Activated naive CD4-positive, alpha-beta T cell treated with anti-CD3 and anti-CD28 coated beads, Interleukin-2, amount 10 ng/mL, durations not matched to agents 7 days and 5 days (primary cell): ENCODE measurements around the gene PLXNA4.

Source experiments
- CTCF ChIA-PET: fragments of 350-600 bp; sonication (Branson Sonifier 250); formaldehyde crosslinking; loops from one replicate; lab custom pipeline; 2021; ENCODE audit warnings: antibody characterized with exemption; lab: Charles Lee
- DNase-seq: peaks from one replicate; pipeline ENCODE4 v3.0.0-alpha.2; 2020
- H3K27ac Mint-ChIP-seq: one replicate; pipeline ENCODE4 v1.8.0; 2021; ENCODE audit warnings: mild to moderate bottlenecking, moderate library complexity, mixed read lengths
- H3K27me3 Mint-ChIP-seq: one replicate; pipeline ENCODE4 v1.8.0; 2021; ENCODE audit warnings: mild to moderate bottlenecking, mixed read lengths
- H3K36me3 Mint-ChIP-seq: one replicate; pipeline ENCODE4 v1.8.0; 2021; ENCODE audit warnings: mixed read lengths
- H3K4me1 Mint-ChIP-seq: one replicate; pipeline ENCODE4 v1.8.0; 2021; ENCODE audit warnings: mixed read lengths
- H3K4me3 Mint-ChIP-seq: one replicate; pipeline ENCODE4 v1.8.0; 2021; ENCODE audit warnings: mild to moderate bottlenecking, moderate library complexity, mixed read lengths
- H3K9me3 Mint-ChIP-seq: one replicate; pipeline ENCODE4 v1.8.0; 2021; ENCODE audit warnings: mixed read lengths

PLXNA4 gene

GRCh38 chr7:132113536-132114371, 462.5 kb downstream of the PLXNA4 start:
- no peak overlapping the region for H3K27ac Mint-ChIP-seq
- no peaks in the 10 kb centered on the region for H3K4me1 Mint-ChIP-seq
- peaks cover 17% of the 10 kb centered on the region for H3K27me3 Mint-ChIP-seq
- no peak overlapping the region for H3K4me3 Mint-ChIP-seq
- no peaks in the 10 kb centered on the region for H3K9me3 Mint-ChIP-seq
- no peaks in the 10 kb centered on the region for H3K36me3 Mint-ChIP-seq
- CTCF ChIA-PET, result no interaction called here
- no peak for DNase-seq

- Mint-ChIP-seq H3K27ac (no peak overlapping the region), H3K27me3 (peaks cover 14% of the 10 kb centered on the region), H3K9me3 (no peaks in the 10 kb centered on the region), H3K4me1 (no peaks in the 10 kb centered on the region), H3K4me3 (no peak overlapping the region), H3K36me3 (no peaks in the 10 kb centered on the region)
- no peak for DNase-seq
- CTCF ChIA-PET, result interaction anchor here (1.7 kb wide), 1 partner anchor 468 kb away, joined by 6 read pairs; no protein-coding TSS in a partner anchor
Observed at GRCh38 chr7:132112657-132113056, 463.6 kb downstream of the PLXNA4 start.

- no peaks in the 10 kb centered on the region for H3K4me1 Mint-ChIP-seq
- no peaks in the 10 kb centered on the region for H3K9me3 Mint-ChIP-seq
- H3K4me3 Mint-ChIP-seq, result no peak overlapping the region
- CTCF ChIA-PET, result interaction anchor here (1.7 kb wide), 1 partner anchor 469 kb away, joined by 6 read pairs; no protein-coding TSS in a partner anchor
- DNase-seq, result no peak
- H3K27me3 Mint-ChIP-seq, result peaks cover 8% of the 10 kb centered on the region
- no peaks in the 10 kb centered on the region for H3K36me3 Mint-ChIP-seq
- H3K27ac Mint-ChIP-seq, result no peak overlapping the region
Observed at GRCh38 chr7:132112106-132112505, 464.2 kb downstream of the PLXNA4 start.

- CTCF ChIA-PET, result no interaction called here
- Mint-ChIP-seq H3K27me3 (peaks cover 15% of the 10 kb centered on the region), H3K9me3 (no peaks in the 10 kb centered on the region), H3K4me3 (no peak overlapping the region), H3K4me1 (no peaks in the 10 kb centered on the region), H3K27ac (no peak overlapping the region), H3K36me3 (no peaks in the 10 kb centered on the region)
- no peak for DNase-seq
Observed at GRCh38 chr7:132110692-132111091, 465.6 kb downstream of the PLXNA4 start.

- Mint-ChIP-seq H3K36me3 (no peaks in the 10 kb centered on the region), H3K4me3 (no peak overlapping the region), H3K27ac (no peak overlapping the region), H3K27me3 (peaks cover 15% of the 10 kb centered on the region), H3K4me1 (no peaks in the 10 kb centered on the region), H3K9me3 (no peaks in the 10 kb centered on the region)
- CTCF ChIA-PET, result no interaction called here
- DNase-seq, result no peak
Observed at GRCh38 chr7:132109769-132110168, 466.5 kb downstream of the PLXNA4 start.

- H3K4me3 Mint-ChIP-seq, result no peak overlapping the region
- no peak overlapping the region for H3K27ac Mint-ChIP-seq
- no peak for DNase-seq
- no peaks in the 10 kb centered on the region for H3K36me3 Mint-ChIP-seq
- H3K9me3 Mint-ChIP-seq, result no peaks in the 10 kb centered on the region
- CTCF ChIA-PET, result no interaction called here
- H3K4me1 Mint-ChIP-seq, result no peaks in the 10 kb centered on the region
- H3K27me3 Mint-ChIP-seq, result peaks cover 15% of the 10 kb centered on the region
Observed at GRCh38 chr7:132108563-132108962, 467.7 kb downstream of the PLXNA4 start.

- no peaks in the 10 kb centered on the region for H3K9me3 Mint-ChIP-seq
- peak; percentile 14 for DNase-seq
- no peak overlapping the region for H3K4me3 Mint-ChIP-seq
- no peaks in the 10 kb centered on the region for H3K36me3 Mint-ChIP-seq
- CTCF ChIA-PET, result no interaction called here
- H3K4me1 Mint-ChIP-seq, result no peaks in the 10 kb centered on the region
- peaks cover 15% of the 10 kb centered on the region for H3K27me3 Mint-ChIP-seq
- no peak overlapping the region for H3K27ac Mint-ChIP-seq
Observed at GRCh38 chr7:132106491-132106890, 469.8 kb downstream of the PLXNA4 start.

- no peaks in the 10 kb centered on the region for H3K4me1 Mint-ChIP-seq
- no peak overlapping the region for H3K27ac Mint-ChIP-seq
- no peaks in the 10 kb centered on the region for H3K9me3 Mint-ChIP-seq
- CTCF ChIA-PET, result no interaction called here
- no peak overlapping the region for H3K4me3 Mint-ChIP-seq
- H3K27me3 Mint-ChIP-seq, result peaks cover 15% of the 10 kb centered on the region
- H3K36me3 Mint-ChIP-seq, result no peaks in the 10 kb centered on the region
- no peak for DNase-seq
Observed at GRCh38 chr7:132105096-132105495, 471.2 kb downstream of the PLXNA4 start.

- no peak for DNase-seq
- CTCF ChIA-PET, result interaction anchor here (1.3 kb wide), 1 partner anchor 477 kb away, joined by 3 read pairs; no protein-coding TSS in a partner anchor
- H3K4me3 Mint-ChIP-seq, result no peak overlapping the region
- H3K9me3 Mint-ChIP-seq, result no peaks in the 10 kb centered on the region
- peaks cover 11% of the 10 kb centered on the region for H3K27me3 Mint-ChIP-seq
- H3K27ac Mint-ChIP-seq, result no peak overlapping the region
- no peaks in the 10 kb centered on the region for H3K4me1 Mint-ChIP-seq
- no peaks in the 10 kb centered on the region for H3K36me3 Mint-ChIP-seq
Observed at GRCh38 chr7:132103718-132104117, 472.6 kb downstream of the PLXNA4 start.

GRCh38 chr7:132102942-132103341, 473.3 kb downstream of the PLXNA4 start:
- H3K4me3 Mint-ChIP-seq, result no peak overlapping the region
- CTCF ChIA-PET, result no interaction called here
- no peaks in the 10 kb centered on the region for H3K4me1 Mint-ChIP-seq

GRCh38 chr7:132102391-132102790, 473.9 kb downstream of the PLXNA4 start:
- no peak for DNase-seq
- Mint-ChIP-seq H3K27me3 (peaks cover 6% of the 10 kb centered on the region), H3K4me1 (no peaks in the 10 kb centered on the region), H3K27ac (no peak overlapping the region), H3K4me3 (no peak overlapping the region), H3K36me3 (no peaks in the 10 kb centered on the region), H3K9me3 (no peaks in the 10 kb centered on the region)
- CTCF ChIA-PET, result no interaction called here

More at GRCh38 chr7:132102942-132103341, 473.3 kb downstream of the PLXNA4 start:
- Mint-ChIP-seq H3K27me3 (peaks cover 6% of the 10 kb centered on the region), H3K27ac (no peak overlapping the region), H3K36me3 (no peaks in the 10 kb centered on the region), H3K9me3 (no peaks in the 10 kb centered on the region)
- DNase-seq, result no peak

GRCh38 chr7:132100981-132101380, 475.3 kb downstream of the PLXNA4 start:
- Mint-ChIP-seq H3K27ac (no peak overlapping the region), H3K4me1 (no peaks in the 10 kb centered on the region), H3K9me3 (no peaks in the 10 kb centered on the region), H3K4me3 (no peak overlapping the region), H3K36me3 (no peaks in the 10 kb centered on the region), H3K27me3 (no peaks in the 10 kb centered on the region)
- no peak for DNase-seq
- CTCF ChIA-PET, result no interaction called here

GRCh38 chr7:132100483-132100882, 475.8 kb downstream of the PLXNA4 start:
- Mint-ChIP-seq H3K36me3 (no peaks in the 10 kb centered on the region), H3K9me3 (no peaks in the 10 kb centered on the region), H3K4me3 (no peak overlapping the region), H3K27ac (no peak overlapping the region), H3K4me1 (no peaks in the 10 kb centered on the region), H3K27me3 (peaks cover 2% of the 10 kb centered on the region)
- CTCF ChIA-PET, result no interaction called here
- no peak for DNase-seq

GRCh38 chr7:132099163-132099562, 477.1 kb downstream of the PLXNA4 start:
- no peak for DNase-seq
- CTCF ChIA-PET, result no interaction called here
- no peaks in the 10 kb centered on the region for H3K36me3 Mint-ChIP-seq
- no peaks in the 10 kb centered on the region for H3K9me3 Mint-ChIP-seq
- no peak overlapping the region for H3K4me3 Mint-ChIP-seq
- H3K27ac Mint-ChIP-seq, result no peak overlapping the region
- no peaks in the 10 kb centered on the region for H3K4me1 Mint-ChIP-seq
- H3K27me3 Mint-ChIP-seq, result peaks cover 3% of the 10 kb centered on the region

- H3K27me3 Mint-ChIP-seq, result peaks cover 6% of the 10 kb centered on the region
- CTCF ChIA-PET, result no interaction called here
Observed at GRCh38 chr7:132098327-132098726, 477.9 kb downstream of the PLXNA4 start.

More at GRCh38 chr7:132098327-132098726, 477.9 kb downstream of the PLXNA4 start:
- Mint-ChIP-seq H3K4me1 (no peaks in the 10 kb centered on the region), H3K4me3 (no peak overlapping the region), H3K36me3 (no peaks in the 10 kb centered on the region), H3K27ac (no peak overlapping the region), H3K9me3 (no peaks in the 10 kb centered on the region)
- no peak for DNase-seq
